ENCODE results near the gene PTH1R.

Gene PTH1R

DNA sequence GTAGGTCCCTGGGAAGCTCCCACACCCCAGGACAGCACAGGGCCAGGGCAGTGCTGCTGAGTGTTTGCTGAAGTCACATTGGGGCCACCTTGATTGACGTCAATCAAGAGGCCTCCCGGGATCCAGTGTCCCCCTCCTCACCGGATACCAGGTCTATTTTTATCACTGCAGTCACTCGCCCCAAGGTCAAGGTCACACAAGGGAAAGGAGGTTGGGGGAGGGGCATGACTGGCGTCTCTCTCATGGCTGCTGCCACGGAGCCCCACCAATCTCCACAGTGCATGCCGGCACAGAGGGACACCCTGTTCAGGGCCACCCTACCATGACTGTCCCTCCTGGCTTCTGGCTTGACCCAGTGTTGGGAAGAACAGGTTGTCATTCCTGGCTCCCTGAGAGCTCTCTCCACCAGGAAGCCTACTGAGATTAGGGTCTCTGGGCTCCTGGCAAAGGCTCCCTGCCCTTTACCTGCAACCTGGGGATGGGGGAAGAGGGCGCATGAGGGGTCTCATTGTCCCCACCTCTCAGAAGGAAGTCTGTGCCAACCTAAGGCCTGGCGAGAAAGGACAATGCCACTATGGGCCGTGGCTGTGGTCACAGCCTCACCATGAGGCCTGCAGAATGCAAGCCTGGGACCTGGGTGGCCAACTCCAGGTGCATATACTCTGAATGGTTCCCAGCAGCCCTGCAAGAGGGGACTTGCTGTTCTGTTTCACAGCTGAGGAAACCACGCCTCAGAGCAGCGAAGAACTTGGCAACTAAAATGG, 15.7 kb upstream of the PTH1R start:
- DNase-seq (ENCODE audit: low read depth in 1 of 2, low spot score in 1 of 2), result no peak
- Histone ChIP-seq H3K4me3 (replicated peaks; ENCODE audit: insufficient read depth, low read length) (no peak overlapping the region), H3K27ac (replicated peaks) (no peak overlapping the region), H3K27me3 (ENCODE audit: insufficient read depth, poor library complexity, severe bottlenecking) (no peaks in the 10 kb centered on the region)
- no peak for TF ChIP-seq SPI1 (IDR thresholded peaks at IDR 0.05; ENCODE audit: borderline replicate concordance, low read depth)
- no peak for TF ChIP-seq CTCF (IDR thresholded peaks at IDR 0.05; ENCODE audit: insufficient read depth, low read length)
- TF ChIP-seq GABPA (IDR thresholded peaks at IDR 0.05; ENCODE audit: low read depth), result no peak
- no peak for TF ChIP-seq REST (IDR thresholded peaks at IDR 0.05; ENCODE audit: insufficient replicate concordance, low read depth)
- no peak for TF ChIP-seq POLR2AphosphoS5 (IDR thresholded peaks at IDR 0.05; ENCODE audit: low read depth)

- Histone ChIP-seq H3K27ac (replicated peaks) (no peak overlapping the region), H3K27me3 (ENCODE audit: insufficient read depth, poor library complexity, severe bottlenecking) (no peaks in the 10 kb centered on the region), H3K4me3 (replicated peaks; ENCODE audit: insufficient read depth, low read length) (no peak overlapping the region)
- no peak for DNase-seq (ENCODE audit: low read depth in 1 of 2, low spot score in 1 of 2)
- no peak for TF ChIP-seq GABPA (IDR thresholded peaks at IDR 0.05; ENCODE audit: low read depth)
- no peak for TF ChIP-seq POLR2AphosphoS5 (IDR thresholded peaks at IDR 0.05; ENCODE audit: low read depth)
- no peak for TF ChIP-seq SPI1 (IDR thresholded peaks at IDR 0.05; ENCODE audit: borderline replicate concordance, low read depth)
- no peak for TF ChIP-seq REST (IDR thresholded peaks at IDR 0.05; ENCODE audit: insufficient replicate concordance, low read depth)
- no peak for TF ChIP-seq CTCF (IDR thresholded peaks at IDR 0.05; ENCODE audit: insufficient read depth, low read length)
Observed at GRCh38 chr3:46862369-46863025, 15.0 kb upstream of the PTH1R start.

DNA sequence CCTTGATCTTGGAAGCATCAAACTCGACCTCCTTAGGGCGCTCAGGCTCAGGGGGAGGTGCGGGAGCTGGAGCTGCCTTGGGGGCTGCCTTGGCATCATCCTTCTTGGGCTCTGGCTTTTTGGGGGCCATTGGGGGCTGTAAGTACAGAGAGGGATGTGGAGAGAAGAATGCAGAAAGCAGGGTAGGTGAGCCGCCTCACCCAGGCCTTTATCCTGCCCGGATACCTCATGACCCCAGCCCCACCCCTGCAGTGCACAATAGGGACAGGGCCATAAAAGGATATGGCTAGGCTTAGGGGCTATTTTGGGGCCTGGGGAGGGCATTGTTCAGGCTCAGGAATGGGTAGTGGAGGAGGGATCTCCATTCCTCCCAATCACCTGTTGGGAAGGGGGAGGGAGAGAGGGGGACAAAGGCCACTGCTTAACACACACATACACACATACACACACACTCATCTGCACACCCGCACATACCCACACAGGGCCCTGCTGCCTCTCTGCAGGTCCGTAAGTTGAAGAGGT, 14.2 kb upstream of the PTH1R start, which contains the start of gene MYL3:
Gene MYL3 (minus strand): TSS at position 184 of the 522 bp plus-strand sequence. CDS start 54 bp downstream, at position 130.
- Histone ChIP-seq H3K27ac (replicated peaks) (no peak within 1 kb of the TSS), H3K4me3 (replicated peaks; ENCODE audit: insufficient read depth, low read length) (no peak within 1 kb of the TSS), H3K27me3 (ENCODE audit: insufficient read depth, poor library complexity, severe bottlenecking) (no peaks in the 10 kb centered on the region)
- no peak for DNase-seq (ENCODE audit: low read depth in 1 of 2, low spot score in 1 of 2)
- no peak for TF ChIP-seq CTCF (IDR thresholded peaks at IDR 0.05; ENCODE audit: insufficient read depth, low read length)
- no peak for TF ChIP-seq REST (IDR thresholded peaks at IDR 0.05; ENCODE audit: insufficient replicate concordance, low read depth)
- no peak for TF ChIP-seq GABPA (IDR thresholded peaks at IDR 0.05; ENCODE audit: low read depth)
- TF ChIP-seq SPI1 (IDR thresholded peaks at IDR 0.05; ENCODE audit: borderline replicate concordance, low read depth), result no peak
- no peak for TF ChIP-seq POLR2AphosphoS5 (IDR thresholded peaks at IDR 0.05; ENCODE audit: low read depth)
